Heart left ventricle (tissue), 13 donors: ENCODE results near the gene DNALI1.

Experiments used
- CTCF ChIP-seq, 12 donors: fragments of 200-600 bp; sonication (generic) in 4 of 12; IDR thresholded peaks; one replicate each; pipeline versions ENCODE4 v1.5.0 to v1.8.0; 2018 to 2022; ENCODE audit warnings: antibody characterized with exemption in 12 of 12, mild to moderate bottlenecking in 5 of 12
- POLR2A ChIP-seq, 2 donors: fragments of 450-650 bp; IDR thresholded peaks; one replicate each; pipeline ENCODE4 v1.6.1; 2017; ENCODE audit warnings: antibody characterized with exemption in 2 of 2, mild to moderate bottlenecking in 2 of 2, moderate library complexity in 2 of 2
- donor health status: ischemic (EF 13 %, LVEDD 7.1; RV severe dilation, severe dysfunction).
- donor health status: DM: no; HTN: yes; CAD: no.
- donor health status: DM: no; HTN: no; CAD: no.
- donor health status: ischemic (EF 25% LVEDD 6.9; RV normal size, moderate dysfunction).
- donor health status: ischemic (EF 25% LVEDD 5.7; RV mildly dilated, moderate dysfunction).
- donor health status: ischemic (EF 35%, LVEDD 5.7; RV mildly dilated, moderate dysfunction).
- donor health status: nonischemic (EF 11% LVEDD 7.7; RV severe dilation, severe dysfunction).
- donor health status: DM: yes; HTN: yes; CAD: no.
- donor health status: PGD.
- donor health status: ischemic (EF 29% LVEDD 5.4; RV normal size, mild dysfunction).
- donor health status: nonischemic (EF 23%, LVEDD 6.1; RV moderate dilation, normal function).

DNA sequence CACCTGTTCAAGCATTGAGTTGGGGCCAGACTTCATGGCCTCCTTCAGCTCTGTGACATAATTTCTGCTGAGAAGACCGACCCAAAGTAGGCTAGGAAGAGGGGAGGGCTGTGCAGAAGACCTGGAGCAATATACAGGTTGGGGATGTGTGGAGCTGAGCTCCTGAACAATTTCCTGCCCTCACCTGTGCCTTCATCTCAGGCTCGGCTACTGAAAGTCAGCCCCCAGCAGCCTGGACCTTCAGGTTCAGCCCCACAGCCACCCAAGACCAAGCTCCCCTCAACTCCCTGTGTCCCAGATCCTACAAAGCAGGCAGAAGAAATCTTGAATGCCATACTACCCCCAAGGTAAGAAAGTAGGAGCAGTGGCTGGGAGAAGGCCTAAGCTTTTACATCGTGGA is 662 bp downstream of the DNALI1 start:
- no peak for TF ChIP-seq CTCF (IDR thresholded peaks at IDR 0.05)
- no peak for TF ChIP-seq POLR2A (IDR thresholded peaks at IDR 0.05)
